ENCODE results near the gene CCL3.
"Not testable (repeated sequence)": the region's sequence is repeated elsewhere in the genome, so short reads cannot be mapped to it uniquely, and the experiment has no call there.

The CCL3 gene

DNA sequence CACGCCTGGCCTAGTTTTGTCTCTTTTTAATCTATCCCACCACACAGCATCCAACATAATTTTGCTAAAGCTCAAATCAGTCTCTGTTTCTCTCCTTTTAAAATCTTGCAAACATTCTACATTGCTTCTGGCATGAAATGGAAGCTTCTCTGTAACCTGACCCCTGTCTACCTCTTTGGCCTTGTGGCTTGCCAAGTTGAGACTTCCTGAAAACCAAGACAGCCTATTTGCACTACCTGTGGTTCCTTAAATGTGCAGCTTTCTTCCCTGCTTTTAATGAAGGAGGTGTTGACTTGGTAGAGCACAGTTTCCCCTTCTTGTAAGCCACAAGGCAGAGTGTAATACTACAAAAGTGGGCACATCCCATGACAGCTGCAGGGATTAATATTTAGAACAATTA lies 6.0 kb upstream of the CCL3 start:
- TF ChIP-seq, protein P1, sequence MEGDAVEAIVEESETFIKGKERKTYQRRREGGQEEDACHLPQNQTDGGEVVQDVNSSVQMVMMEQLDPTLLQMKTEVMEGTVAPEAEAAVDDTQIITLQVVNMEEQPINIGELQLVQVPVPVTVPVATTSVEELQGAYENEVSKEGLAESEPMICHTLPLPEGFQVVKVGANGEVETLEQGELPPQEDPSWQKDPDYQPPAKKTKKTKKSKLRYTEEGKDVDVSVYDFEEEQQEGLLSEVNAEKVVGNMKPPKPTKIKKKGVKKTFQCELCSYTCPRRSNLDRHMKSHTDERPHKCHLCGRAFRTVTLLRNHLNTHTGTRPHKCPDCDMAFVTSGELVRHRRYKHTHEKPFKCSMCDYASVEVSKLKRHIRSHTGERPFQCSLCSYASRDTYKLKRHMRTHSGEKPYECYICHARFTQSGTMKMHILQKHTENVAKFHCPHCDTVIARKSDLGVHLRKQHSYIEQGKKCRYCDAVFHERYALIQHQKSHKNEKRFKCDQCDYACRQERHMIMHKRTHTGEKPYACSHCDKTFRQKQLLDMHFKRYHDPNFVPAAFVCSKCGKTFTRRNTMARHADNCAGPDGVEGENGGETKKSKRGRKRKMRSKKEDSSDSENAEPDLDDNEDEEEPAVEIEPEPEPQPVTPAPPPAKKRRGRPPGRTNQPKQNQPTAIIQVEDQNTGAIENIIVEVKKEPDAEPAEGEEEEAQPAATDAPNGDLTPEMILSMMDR (IDR thresholded peaks at IDR 0.05; ENCODE audit: low read depth, low read length): no peak
- no peak for DNase-seq (ENCODE audit: extremely low read depth, low read depth)

DNA sequence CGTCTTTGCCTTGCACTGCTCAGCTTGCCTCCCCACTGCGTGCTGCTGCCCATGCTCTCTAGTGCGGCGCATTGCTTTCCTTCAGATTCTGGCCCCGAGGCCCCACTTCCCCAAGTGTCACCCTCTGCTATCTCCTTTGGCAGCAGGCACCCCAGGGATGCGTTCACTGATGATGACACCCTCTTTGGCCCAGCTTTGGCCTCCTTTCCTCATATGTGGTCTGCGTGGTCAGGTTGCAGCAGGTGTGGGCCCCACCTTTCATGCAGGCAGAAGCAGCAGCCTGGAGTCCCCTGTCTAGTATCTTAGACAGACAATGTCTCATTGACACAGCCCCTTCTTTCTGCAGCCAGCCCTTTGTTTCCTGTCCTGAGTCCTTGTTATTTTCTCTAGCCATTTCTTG lies 4.8 kb upstream of the CCL3 start:
- TF ChIP-seq, protein P1 (IDR thresholded peaks at IDR 0.05; ENCODE audit: low read depth, low read length): no peak
- no peak for DNase-seq (ENCODE audit: extremely low read depth, low read depth)

DNA sequence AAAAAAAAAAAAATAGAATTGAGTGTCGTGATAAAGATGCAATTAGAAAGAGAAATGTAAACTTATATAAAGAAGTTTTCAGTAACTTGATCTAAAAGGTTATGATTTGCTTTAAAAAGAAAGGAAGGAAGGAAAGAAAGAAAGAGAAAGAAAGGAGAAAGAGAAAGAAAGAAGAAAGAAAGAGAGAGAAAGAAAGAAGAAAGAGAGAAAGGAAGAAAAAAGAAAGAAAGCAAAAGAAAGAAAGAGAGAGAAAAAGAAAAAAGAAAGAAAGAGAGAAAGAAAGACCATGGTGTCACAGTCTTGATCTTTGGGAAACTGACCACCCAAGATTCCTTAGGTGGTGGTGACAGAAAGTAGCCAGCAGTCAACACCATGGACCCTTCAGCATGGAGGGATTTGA lies 4.3 kb upstream of the CCL3 start:
- TF ChIP-seq, protein P1 (IDR thresholded peaks at IDR 0.05; ENCODE audit: low read depth, low read length): no peak
- no peak for DNase-seq (ENCODE audit: extremely low read depth, low read depth)

DNA sequence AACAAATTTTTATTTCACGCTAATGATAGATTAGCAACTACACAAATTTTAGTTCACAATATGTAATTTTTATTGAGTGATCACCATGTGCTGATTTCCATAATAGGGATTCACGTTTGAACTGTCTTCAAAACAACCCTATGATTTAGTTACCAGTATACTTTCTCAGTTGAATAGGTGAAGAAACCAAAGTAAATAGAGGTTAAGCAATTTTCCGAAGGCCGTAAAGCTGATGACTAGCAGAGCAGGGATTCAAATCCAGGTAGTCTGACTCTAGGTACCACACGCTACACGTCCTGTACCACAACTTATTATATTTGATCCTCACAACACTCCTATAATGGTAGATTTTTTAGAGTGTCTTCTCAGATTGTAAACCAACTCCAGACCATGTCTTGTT lies 2.8 kb upstream of the CCL3 start:
- not testable (repeated sequence) for DNase-seq (ENCODE audit: extremely low read depth, low read depth)

DNA sequence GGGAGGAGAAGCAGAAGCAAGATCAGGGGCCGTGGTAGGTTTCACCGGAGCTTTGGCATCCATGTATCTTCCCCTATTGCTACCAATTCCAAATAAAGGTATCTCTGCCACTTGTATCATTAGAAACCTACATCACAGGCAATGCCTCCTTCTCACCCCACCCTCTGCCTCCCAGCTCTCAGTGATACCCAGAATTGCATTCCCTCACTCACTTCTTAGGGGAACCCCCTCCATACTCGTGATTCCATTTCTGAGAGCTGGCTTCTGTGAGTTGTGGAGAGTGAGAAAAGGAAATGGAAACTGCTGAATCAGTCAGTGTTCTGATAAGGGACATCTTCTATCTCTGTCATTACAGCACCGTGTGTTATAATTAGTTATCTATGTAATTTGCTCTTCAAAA lies 2.3 kb upstream of the CCL3 start:
- DNase-seq (ENCODE audit: extremely low read depth, low read depth): no peak
- TF ChIP-seq, protein P1 (IDR thresholded peaks at IDR 0.05; ENCODE audit: low read depth, low read length): no peak

DNA sequence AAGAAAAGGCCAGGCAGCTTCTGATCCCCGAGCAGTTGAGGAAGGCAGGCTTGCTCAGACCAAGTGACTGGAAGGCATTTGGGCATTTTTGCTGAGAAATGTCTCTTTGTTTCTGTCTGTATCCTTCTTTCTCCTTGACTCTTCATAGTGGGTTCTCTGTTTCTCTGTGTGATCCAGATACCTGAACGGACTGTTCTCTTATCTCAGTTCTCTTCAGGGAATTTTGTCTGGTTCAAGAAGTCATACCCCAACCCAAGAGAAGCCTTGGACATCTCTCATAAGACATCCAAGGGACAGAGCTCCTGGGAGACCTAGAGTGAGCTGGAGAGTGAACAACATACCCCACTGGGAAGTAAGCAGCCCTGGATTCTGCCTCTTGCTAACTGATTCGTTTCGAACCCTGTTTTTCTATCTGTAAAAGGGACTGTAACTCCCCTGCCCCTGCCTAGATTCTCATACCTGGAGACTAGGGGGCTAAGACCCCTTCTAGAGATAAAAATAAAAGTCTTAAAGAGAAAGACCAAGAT lies 541 bp downstream of the CCL3 start:
- no peak for DNase-seq (ENCODE audit: extremely low read depth, low read depth)
- TF ChIP-seq, protein P1 (IDR thresholded peaks at IDR 0.05; ENCODE audit: low read depth, low read length): no peak

DNA sequence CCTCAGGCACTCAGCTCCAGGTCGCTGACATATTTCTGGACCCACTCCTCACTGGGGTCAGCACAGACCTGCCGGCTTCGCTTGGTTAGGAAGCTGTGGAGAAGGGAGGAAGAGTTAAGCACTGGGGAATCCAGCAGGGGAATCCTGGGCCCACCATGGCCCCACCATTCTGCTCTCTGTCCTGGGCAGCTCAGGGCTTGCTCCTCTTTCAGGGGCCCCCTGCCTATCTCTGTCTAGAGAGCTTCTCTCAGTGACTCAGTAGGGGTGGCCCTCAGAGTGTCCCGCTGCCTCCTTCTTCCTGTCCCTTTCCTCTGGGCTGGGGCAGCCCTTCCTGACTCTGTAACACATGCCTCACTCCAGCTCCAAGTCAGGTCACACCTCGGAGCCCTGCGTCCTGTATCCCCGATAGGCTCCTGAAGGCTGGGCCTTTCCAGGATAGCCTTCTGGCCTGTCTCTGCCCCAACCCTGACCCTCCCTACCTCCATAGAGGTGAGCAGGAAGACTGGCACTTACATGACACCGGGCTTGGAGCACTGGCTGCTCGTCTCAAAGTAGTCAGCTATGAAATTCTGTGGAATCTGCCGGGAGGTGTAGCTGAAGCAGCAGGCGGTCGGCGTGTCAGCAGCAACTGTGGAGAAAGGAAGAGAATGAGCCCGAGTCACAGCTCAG lies 1.1 kb downstream of the CCL3 start:
- no peak for DNase-seq (ENCODE audit: extremely low read depth, low read depth)
- TF ChIP-seq, protein P1 (IDR thresholded peaks at IDR 0.05; ENCODE audit: low read depth, low read length): no peak

DNA sequence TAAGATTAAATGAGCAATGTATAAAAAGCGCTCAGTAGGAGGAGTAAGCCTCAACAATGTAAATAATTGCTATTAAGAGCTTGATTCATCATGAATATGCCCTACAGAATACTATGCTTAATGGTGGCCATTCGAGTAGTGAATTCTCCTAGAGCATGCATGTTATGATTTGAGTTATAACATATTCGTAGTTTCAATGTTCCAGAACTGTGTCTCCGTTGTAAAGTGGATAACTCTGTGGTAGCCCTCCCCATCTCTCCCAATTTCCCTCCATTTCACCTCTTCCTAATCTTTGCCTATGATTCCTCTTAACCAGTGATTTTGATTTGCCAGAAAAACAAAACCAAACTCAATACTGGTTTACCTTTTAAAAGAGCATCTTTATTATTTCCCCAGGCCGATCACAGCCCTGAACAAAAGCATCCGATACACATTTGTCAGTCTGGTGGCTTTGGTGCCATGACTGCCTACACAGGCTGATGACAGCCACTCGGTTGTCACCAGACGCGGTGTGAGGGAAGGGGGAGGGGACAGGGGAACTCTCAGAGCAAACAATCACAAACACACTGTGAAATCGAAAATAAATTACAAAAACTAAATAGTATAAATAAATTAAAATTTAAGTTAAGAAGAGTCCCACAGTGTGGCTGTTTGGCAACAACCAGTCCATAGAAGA lies 1.9 kb downstream of the CCL3 start:
- not testable (repeated sequence) for DNase-seq (ENCODE audit: extremely low read depth, low read depth)

DNA sequence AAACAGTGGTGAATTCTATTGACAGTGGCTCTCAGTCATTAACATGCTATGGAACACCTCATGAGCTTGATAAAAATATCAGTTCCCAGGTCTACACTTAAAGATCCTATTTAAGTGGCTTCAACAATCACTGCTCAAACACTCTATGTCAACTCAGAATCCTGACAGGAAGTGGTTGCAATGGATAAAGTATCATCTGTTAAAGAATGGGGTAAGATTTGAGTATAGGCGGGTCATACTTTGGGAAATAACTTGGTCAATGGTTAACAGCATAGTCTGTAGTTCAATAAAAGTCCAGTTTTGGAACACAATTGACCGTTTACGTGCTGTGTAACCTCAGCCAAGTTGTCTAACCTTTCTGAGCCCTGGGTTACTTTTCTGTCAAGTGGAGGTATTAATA lies 2.5 kb downstream of the CCL3 start:
- not testable (repeated sequence) for DNase-seq (ENCODE audit: extremely low read depth, low read depth)

Measured in AG09319 (cell line).